GM06990 (cell line): ENCODE measurements around the gene NCBP1.
"Not testable (repeated sequence)": the region's sequence is repeated elsewhere in the genome, so short reads cannot be mapped to it uniquely, and the experiment has no call there.

Experiments used
- DNase-seq: peaks from one replicate; pipeline ENCODE4 v3.0.0-alpha.2; 2011; ENCODE audit not compliant: insufficient read length; ENCODE audit errors: extremely low read depth
- H3K27me3 ChIP-seq: replicated peaks from 2 replicates; pipeline ENCODE4 v1.6.0; 2011; ENCODE audit warnings: low read length; ENCODE audit not compliant: control insufficient read depth, insufficient read depth
- H3K36me3 ChIP-seq: 2 replicates; pipeline ENCODE4 v1.5.1; 2011; ENCODE audit warnings: low read length; ENCODE audit not compliant: control insufficient read depth, insufficient read depth
- H3K4me3 ChIP-seq: replicated peaks from 2 replicates; pipeline ENCODE4 v1.5.1; 2011; ENCODE audit warnings: low read depth, mild to moderate bottlenecking, control low read depth, low read length
- TF ChIP-seq, protein P1 (sequence below): IDR thresholded peaks from 2 replicates; pipeline ENCODE4 v1.5.1; 2011; ENCODE audit warnings: low read length, control low read depth, mild to moderate bottlenecking, inconsistent platforms; ENCODE audit not compliant: insufficient read depth, poor library complexity, severe bottlenecking

Gene NCBP1

DNA sequence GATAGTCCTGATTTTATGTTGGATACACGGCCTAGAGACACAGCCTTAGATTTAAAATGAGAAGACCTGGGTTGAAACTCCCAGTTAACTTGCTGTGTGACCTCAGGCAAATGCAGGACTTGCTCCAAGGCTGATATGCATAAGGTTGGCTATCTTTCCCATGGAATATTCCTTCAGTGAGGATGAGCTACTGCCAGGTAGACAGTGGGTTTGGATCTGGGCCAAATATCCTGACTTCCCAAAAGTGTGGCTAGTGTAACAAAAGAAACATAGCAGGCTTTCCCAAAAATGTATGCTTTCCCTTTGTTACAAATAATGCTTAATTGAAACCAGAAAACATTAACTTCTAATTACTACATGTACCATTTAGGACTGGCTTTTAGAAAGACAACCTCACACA lies 64.2 kb downstream of the NCBP1 start:
- TF ChIP-seq, protein P1, sequence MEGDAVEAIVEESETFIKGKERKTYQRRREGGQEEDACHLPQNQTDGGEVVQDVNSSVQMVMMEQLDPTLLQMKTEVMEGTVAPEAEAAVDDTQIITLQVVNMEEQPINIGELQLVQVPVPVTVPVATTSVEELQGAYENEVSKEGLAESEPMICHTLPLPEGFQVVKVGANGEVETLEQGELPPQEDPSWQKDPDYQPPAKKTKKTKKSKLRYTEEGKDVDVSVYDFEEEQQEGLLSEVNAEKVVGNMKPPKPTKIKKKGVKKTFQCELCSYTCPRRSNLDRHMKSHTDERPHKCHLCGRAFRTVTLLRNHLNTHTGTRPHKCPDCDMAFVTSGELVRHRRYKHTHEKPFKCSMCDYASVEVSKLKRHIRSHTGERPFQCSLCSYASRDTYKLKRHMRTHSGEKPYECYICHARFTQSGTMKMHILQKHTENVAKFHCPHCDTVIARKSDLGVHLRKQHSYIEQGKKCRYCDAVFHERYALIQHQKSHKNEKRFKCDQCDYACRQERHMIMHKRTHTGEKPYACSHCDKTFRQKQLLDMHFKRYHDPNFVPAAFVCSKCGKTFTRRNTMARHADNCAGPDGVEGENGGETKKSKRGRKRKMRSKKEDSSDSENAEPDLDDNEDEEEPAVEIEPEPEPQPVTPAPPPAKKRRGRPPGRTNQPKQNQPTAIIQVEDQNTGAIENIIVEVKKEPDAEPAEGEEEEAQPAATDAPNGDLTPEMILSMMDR, result no peak
- Histone ChIP-seq H3K36me3 (no peaks in the 10 kb centered on the region), H3K27me3 (no peaks in the 10 kb centered on the region), H3K4me3 (no peak overlapping the region; the same call in 1 of the 2 replicates)
- no peak for DNase-seq

GRCh38 chr9:97698865-97699264 lies 65.2 kb downstream of the NCBP1 start:
- TF ChIP-seq, protein P1, result no peak
- Histone ChIP-seq H3K4me3 (no peak overlapping the region), H3K27me3 (no peaks in the 10 kb centered on the region), H3K36me3 (no peaks in the 10 kb centered on the region)
- no peak for DNase-seq

DNA sequence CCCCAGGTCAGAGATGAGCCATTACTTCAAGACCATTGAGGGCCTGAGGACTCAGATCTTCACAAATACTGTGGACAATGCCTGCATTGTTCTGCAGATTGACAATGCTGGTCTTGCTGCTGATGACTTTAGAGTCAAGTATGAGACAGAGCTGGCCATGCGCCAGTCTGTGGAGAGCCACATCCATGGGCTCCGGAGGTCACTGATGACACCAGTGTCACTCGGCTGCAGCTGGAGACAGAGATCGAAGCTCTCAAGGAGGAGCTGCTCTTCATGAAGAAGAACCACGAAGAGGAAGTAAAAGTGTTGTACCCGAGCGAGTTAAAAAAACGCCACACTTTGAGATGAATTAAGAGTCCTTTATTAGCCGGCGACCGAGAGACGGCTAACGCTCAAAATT lies 65.7 kb downstream of the NCBP1 start:
- H3K4me3 ChIP-seq, H3K27me3 ChIP-seq, H3K36me3 ChIP-seq, DNase-seq: not testable (repeated sequence)

DNA sequence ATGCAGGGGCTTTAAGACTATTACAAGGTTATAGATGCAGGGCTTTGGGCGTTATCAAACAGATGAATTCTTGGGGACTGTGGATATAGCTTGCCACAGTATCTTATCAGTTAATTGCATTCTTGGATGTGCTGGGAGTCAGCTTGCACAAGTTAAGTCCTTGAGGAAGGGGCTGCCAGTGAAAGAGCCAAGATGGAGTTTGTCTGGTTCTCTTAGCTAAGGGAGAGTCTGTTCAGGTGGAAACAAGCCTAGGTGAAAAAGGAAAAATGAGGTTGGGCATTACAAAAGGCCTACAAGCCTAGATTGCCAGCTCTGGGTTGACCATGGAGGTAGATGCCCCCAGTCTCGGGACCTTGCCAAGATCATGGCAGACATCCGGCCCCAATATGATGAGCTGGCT lies 66.2 kb downstream of the NCBP1 start:
- H3K27me3 ChIP-seq, H3K4me3 ChIP-seq, H3K36me3 ChIP-seq, DNase-seq: not testable (repeated sequence)

DNA sequence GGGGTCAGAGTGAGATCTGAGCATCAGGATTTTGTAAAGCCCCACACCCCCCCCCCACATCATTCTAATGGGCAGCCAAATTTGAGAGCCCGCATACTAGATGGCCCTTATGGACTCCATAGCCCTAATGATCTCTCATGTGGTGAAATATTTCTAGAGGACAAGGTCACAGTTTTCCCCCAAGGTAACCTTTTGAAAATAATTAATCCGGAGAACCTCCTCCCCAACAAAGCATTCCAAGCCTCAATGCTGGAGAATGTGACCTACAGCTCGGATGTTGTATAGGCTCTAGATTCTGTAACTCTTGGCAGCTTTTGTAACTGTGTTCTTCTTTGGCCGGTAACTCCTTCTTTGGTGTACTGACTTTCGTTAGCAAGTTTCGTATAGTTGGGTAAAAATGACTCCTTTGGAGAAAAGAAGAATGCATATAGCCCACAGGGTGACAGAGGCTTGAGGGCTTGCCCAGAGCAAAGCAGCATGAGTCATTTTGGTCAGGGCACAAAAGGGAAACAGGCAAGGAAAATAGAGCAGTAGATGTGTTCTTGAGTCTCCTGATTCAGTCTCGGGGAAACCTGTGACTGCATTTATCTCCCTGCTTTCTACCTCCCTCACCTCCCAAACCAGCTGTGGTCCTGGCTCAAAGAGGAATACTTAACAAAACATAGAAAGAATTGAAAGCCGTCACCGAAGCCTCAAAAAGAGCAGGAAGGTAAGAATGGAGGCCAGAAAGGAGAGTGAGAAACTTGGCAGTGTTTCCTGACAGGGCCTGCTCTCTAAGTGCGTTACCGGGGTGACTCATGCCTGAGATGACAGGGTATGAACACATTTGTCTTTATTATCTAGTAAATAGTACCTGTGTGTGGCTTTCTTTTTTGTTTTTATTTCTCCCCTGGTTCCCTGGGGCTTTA lies 70.1 kb downstream of the NCBP1 start:
- H3K36me3 ChIP-seq, result no peaks in the 10 kb centered on the region
- no peaks in the 10 kb centered on the region for H3K27me3 ChIP-seq
- no peak for DNase-seq
- H3K4me3 ChIP-seq, result no peak overlapping the region
- TF ChIP-seq, protein P1, result no peak

DNA sequence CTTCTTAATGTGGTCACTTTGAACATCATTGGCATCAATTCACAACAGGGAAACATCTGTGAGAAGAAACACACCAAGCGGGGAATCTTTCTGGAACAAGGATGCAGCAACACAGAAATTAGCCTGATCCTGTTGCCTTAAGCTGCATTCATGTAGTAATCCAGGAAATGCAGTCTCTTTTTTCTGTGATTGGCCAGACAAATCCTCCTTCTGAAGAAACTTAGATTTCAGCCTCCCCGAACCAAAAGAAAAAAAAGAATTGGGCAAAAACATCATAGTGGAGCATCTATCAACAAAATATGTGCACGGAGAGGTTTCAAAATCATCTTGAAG lies 70.7 kb downstream of the NCBP1 start:
- TF ChIP-seq, protein P1, result no peak
- no peaks in the 10 kb centered on the region for H3K27me3 ChIP-seq
- no peak for DNase-seq
- no peaks in the 10 kb centered on the region for H3K36me3 ChIP-seq
- no peak overlapping the region for H3K4me3 ChIP-seq

DNA sequence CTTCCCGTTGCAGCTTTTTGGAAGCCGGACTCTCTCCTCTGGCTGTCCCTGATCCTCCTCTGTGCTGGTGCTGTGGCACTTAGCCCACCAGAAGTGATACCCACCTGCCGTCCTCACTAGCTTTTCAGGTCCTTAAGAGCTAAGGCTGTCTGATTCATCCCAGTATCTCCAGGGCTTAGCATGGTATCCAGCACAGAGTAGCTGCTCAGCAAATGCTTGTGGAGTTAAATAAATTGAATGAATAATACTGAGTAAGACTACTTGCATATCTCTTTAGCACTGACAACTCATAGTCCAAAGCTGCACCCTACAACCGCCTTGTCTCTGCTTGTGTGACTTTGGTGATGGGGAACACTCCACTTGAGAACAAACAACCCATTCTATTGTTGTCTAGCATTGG lies 71.2 kb downstream of the NCBP1 start:
- TF ChIP-seq, protein P1, result no peak
- Histone ChIP-seq H3K4me3 (no peak overlapping the region), H3K36me3 (no peaks in the 10 kb centered on the region), H3K27me3 (no peaks in the 10 kb centered on the region)
- no peak for DNase-seq
